Measurements from ENCODE around the gene PRKAG2.

Gene PRKAG2

GRCh38 chr7:151849008-151849878 lies 27.7 kb downstream of the PRKAG2 start:
- H3K27ac ChIP-seq = no peak overlapping the region
- TF ChIP-seq ZFX (IDR thresholded peaks at IDR 0.05; ENCODE audit: borderline replicate concordance) (no peak), CTCF (IDR thresholded peaks at IDR 0.05) (no peak)

- no peak for TF ChIP-seq ZFX (IDR thresholded peaks at IDR 0.05; ENCODE audit: borderline replicate concordance)
- TF ChIP-seq CTCF (IDR thresholded peaks at IDR 0.05) = no peak
- H3K27ac ChIP-seq = no peak overlapping the region
These were observed 29.2 kb downstream of the PRKAG2 start for GRCh38 chr7:151847681-151848081.

DNA sequence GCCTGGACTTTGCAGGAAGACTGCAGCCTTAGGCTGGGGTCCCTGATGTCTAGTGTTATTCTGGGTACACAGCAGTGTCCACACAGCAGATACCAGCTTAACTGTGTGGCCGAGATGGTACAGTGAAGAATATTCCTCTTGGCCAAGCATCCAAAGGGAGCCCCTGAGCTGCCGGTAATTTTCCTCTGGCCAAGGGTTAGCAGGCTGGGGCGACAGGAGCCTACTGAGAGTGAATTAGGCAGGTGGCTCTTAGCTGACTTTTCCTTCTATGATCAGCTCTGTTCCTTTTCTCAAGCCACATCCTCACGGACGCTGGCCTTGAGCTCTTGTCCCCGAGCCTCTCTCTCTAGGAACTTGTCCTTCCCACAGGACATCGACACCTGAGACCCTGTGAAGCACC lies 29.8 kb downstream of the PRKAG2 start:
- TF ChIP-seq CTCF (IDR thresholded peaks at IDR 0.05) (no peak), ZFX (IDR thresholded peaks at IDR 0.05; ENCODE audit: borderline replicate concordance) (no peak)
- H3K27ac ChIP-seq = no peak overlapping the region

- no peak overlapping the region for H3K27ac ChIP-seq
- TF ChIP-seq CTCF (IDR thresholded peaks at IDR 0.05) (no peak), ZFX (IDR thresholded peaks at IDR 0.05; ENCODE audit: borderline replicate concordance) (no peak)
These were observed 31.3 kb downstream of the PRKAG2 start for GRCh38 chr7:151845412-151846205.

DNA sequence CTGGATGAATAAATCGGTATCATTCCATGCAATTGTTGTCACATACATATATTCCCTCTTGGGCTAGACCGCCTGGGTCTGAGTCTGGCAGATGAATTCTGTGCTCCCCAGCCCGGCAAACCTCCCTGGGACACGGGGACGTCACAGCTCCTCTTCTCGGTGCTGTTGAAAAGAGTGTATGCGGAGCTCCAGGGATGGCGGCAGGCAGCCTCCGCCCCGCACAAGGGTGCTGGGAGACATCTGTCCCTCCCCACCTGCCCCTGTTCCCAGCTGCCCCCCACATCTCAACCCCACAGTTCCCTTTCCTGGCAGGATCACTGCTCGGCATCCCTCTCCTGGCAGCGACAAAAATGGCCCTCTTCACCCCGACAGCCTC lies 32.1 kb downstream of the PRKAG2 start:
- no peak for TF ChIP-seq CTCF (IDR thresholded peaks at IDR 0.05)
- no peak for TF ChIP-seq ZFX (IDR thresholded peaks at IDR 0.05; ENCODE audit: borderline replicate concordance)

GRCh38 chr7:151844071-151844824 lies 32.7 kb downstream of the PRKAG2 start:
- H3K27ac ChIP-seq = no peak overlapping the region
- TF ChIP-seq CTCF (IDR thresholded peaks at IDR 0.05) (no peak), ZFX (IDR thresholded peaks at IDR 0.05; ENCODE audit: borderline replicate concordance) (no peak)

More for the DNA sequence above, 32.1 kb downstream of the PRKAG2 start:
- H3K27ac ChIP-seq = no peak overlapping the region
